K562 (cell line): ENCODE data around the gene ALCAM. TPM values are rescaled to one million over a fixed set of nuclear protein-coding genes. Genes with fewer than 3 reads are reported as not detected.

Source experiments
- ATAC-seq: fragments of 200-7000 bp; cut with Tn5 transposase; 3 replicates; pipeline ENCODE4 v1.9.1; 2020; ENCODE audit warnings: moderate library complexity
- BruUV-seq: library from RNA; stranded (reverse); fragments of 400-500 nt; replicated peaks from 2 replicates; lab custom pipeline; 2021; lab: Mats Ljungman, UMichigan
- CTCF ChIA-PET: fragments of 300-600 bp; formaldehyde crosslinking; extraction: SDS; loops from one replicate; lab custom pipeline; 2021; ENCODE audit warnings: low intra/inter-chr PET ratio; lab: Yijun Ruan, JAX
- POLR2A ChIA-PET: fragments of 300-600, 350-650 bp; sonication (Branson Sonifier 250); formaldehyde crosslinking; extraction: SDS; loops from one replicate; lab custom pipeline; 2021; ENCODE audit warnings: antibody characterized with exemption, inconsistent platforms; lab: Yijun Ruan, JAX
- DNase-seq, 4 experiments: peaks; one replicate each; pipeline versions ENCODE4 v3.0.0 to v3.0.0-alpha.2; 2011 to 2018; ENCODE audit warnings: low spot score in 3 of 4, mixed read lengths in 3 of 4; ENCODE audit errors: extremely low read depth in 1 of 4
- FAIRE-seq: peaks from 2 replicates; lab custom pipeline; 2011; peaks lifted over from hg19 to GRCh38; lab: Jason Lieb, UNC
- H2AFZ ChIP-seq: 2 replicates; pipeline ENCODE4 v1.6.0; 2011; ENCODE audit warnings: low read depth, low read length, control low read depth, inconsistent platforms
- H3K27ac ChIP-seq: fragments of 200-600 bp; 3 replicates; pipeline ENCODE4 v1.8.0; 2011; ENCODE audit warnings: low read depth, mild to moderate bottlenecking, control low read depth, inconsistent platforms, low read length, moderate library complexity, mixed read lengths; ENCODE audit errors: extremely low read depth
- H3K27me3 ChIP-seq, 2 experiments: fragments of 300-600 bp in 1 of 2; 2 replicates in 1 of 2; 3 replicates in 1 of 2; pipeline versions ENCODE4 v1.6.0 to v1.8.0; 2011; ENCODE audit warnings: inconsistent platforms in 2 of 2, low read length in 2 of 2, mild to moderate bottlenecking in 1 of 2, mixed read lengths in 1 of 2, moderate library complexity in 1 of 2; ENCODE audit not compliant: control insufficient read depth in 2 of 2, insufficient read depth in 2 of 2
- H3K36me3 ChIP-seq: fragments of 300-600 bp; 3 replicates; pipeline ENCODE4 v1.8.0; 2011; ENCODE audit warnings: mild to moderate bottlenecking, low read length, inconsistent platforms; ENCODE audit not compliant: control insufficient read depth, insufficient read depth
- H3K4me1 ChIP-seq, 2 experiments: fragments of 200-600 bp in 1 of 2; replicated peaks in 1 of 2; 2 replicates in 1 of 2; 3 replicates in 1 of 2; pipeline versions ENCODE4 v1.5.1 to v1.8.0; 2011; ENCODE audit warnings: inconsistent platforms in 2 of 2, low read length in 2 of 2, mild to moderate bottlenecking in 1 of 2, mixed read lengths in 1 of 2, moderate library complexity in 1 of 2; ENCODE audit not compliant: control insufficient read depth in 2 of 2, insufficient read depth in 2 of 2
- H3K4me2 ChIP-seq: 2 replicates; pipeline ENCODE4 v1.6.1; 2011; ENCODE audit warnings: low read length, control low read depth, inconsistent platforms, mixed read lengths; ENCODE audit not compliant: insufficient read depth
- H3K4me3 ChIP-seq: fragments of 200-600 bp; sonication (generic), shearing (Covaris generic); 2 replicates; pipeline ENCODE4 v1.5.1; 2016; ENCODE audit warnings: control low read depth, inconsistent platforms
- H3K79me2 ChIP-seq: fragments of 200-600 bp; 3 replicates; pipeline ENCODE4 v1.8.0; 2011; ENCODE audit warnings: low read length, inconsistent platforms; ENCODE audit not compliant: control insufficient read depth, insufficient read depth
- H3K9ac ChIP-seq, 2 experiments: 2 replicates each; pipeline versions ENCODE4 v1.6.0 to v1.6.1; 2011; ENCODE audit warnings: low read depth in 2 of 2, low read length in 2 of 2, control low read depth in 1 of 2, inconsistent platforms in 1 of 2, mild to moderate bottlenecking in 1 of 2, mixed read lengths in 1 of 2; ENCODE audit not compliant: insufficient read depth in 1 of 2
- H3K9me1 ChIP-seq: one replicate; pipeline ENCODE4 v1.6.0; 2011; ENCODE audit warnings: inconsistent platforms, mild to moderate bottlenecking, low read length, moderate library complexity; ENCODE audit not compliant: control insufficient read depth, insufficient read depth
- H3K9me3 ChIP-seq: replicated peaks from 2 replicates; pipeline ENCODE4 v1.5.1; 2011; ENCODE audit warnings: low read depth, low read length, inconsistent platforms; ENCODE audit not compliant: control insufficient read depth, insufficient read depth
- H4K20me1 ChIP-seq: replicated peaks from 2 replicates; pipeline ENCODE4 v1.6.1; 2011; ENCODE audit warnings: low read length, inconsistent platforms, mixed read lengths; ENCODE audit not compliant: control insufficient read depth, insufficient read depth
- CAMTA2 ChIP-seq: fragments of 250-450 bp; sonication (Bioruptor Pico); conservative IDR thresholded peaks from 2 replicates; pipeline ENCODE4 v1.5.1; 2022
- CCNT2 ChIP-seq: IDR thresholded peaks from 2 replicates; pipeline ENCODE4 v1.6.1; 2011; ENCODE audit warnings: borderline replicate concordance, low read depth, mild to moderate bottlenecking, moderate library complexity, mixed read lengths, low read length; ENCODE audit not compliant: insufficient read length; ENCODE audit errors: extremely low read depth
- CHD1 ChIP-seq: fragments of 200-600 bp; sonication (generic); IDR thresholded peaks from one replicate; pipeline ENCODE4 v1.6.1; 2012; ENCODE audit warnings: mild to moderate bottlenecking, moderate library complexity, low read length, inconsistent platforms
- EP300 ChIP-seq: IDR thresholded peaks from 2 replicates; pipeline ENCODE4 v1.6.1; 2012; ENCODE audit warnings: low read length, improper control_type of control experiment
- FOXJ2 ChIP-seq: fragments of 200-800 bp; sonication (Bioruptor generic); IDR thresholded peaks from 2 replicates; pipeline ENCODE4 v1.6.1; 2016; ENCODE audit warnings: missing genetic modification characterization, missing compliant biosample characterization
- GATAD2B ChIP-seq: fragments of 450-650 bp; IDR thresholded peaks from 2 replicates; pipeline ENCODE4 v1.6.1; 2017; ENCODE audit warnings: mild to moderate bottlenecking, borderline replicate concordance
- GTF2E2 ChIP-seq: fragments of 200-800 bp; sonication (Bioruptor generic); IDR thresholded peaks from 2 replicates; pipeline ENCODE4 v1.6.1; 2016; ENCODE audit warnings: missing genetic modification characterization, missing compliant biosample characterization
- HNRNPL ChIP-seq: fragments of 200-400 bp; formaldehyde crosslinking; IDR thresholded peaks from 2 replicates; pipeline ENCODE4 v1.6.1; 2017; ENCODE audit warnings: low read depth, mild to moderate bottlenecking, low read length
- ILF3 ChIP-seq: fragments of 450-650 bp; IDR thresholded peaks from 2 replicates; pipeline ENCODE4 v1.6.1; 2018; ENCODE audit warnings: antibody characterized with exemption, mild to moderate bottlenecking, moderate library complexity, borderline replicate concordance
- ILK ChIP-seq: fragments of 450-650 bp; IDR thresholded peaks from 2 replicates; pipeline ENCODE4 v1.6.1; 2016; ENCODE audit warnings: missing genetic modification characterization, low read depth, mild to moderate bottlenecking, missing compliant biosample characterization, moderate library complexity, borderline replicate concordance
- KLF6 ChIP-seq: fragments of 250-450 bp; sonication (Bioruptor Pico); IDR thresholded peaks from 2 replicates; pipeline ENCODE4 v1.4.0; 2020; ENCODE audit warnings: mild to moderate bottlenecking, moderate library complexity, borderline replicate concordance
- MCM2 ChIP-seq: fragments of 450-650 bp; IDR thresholded peaks from 2 replicates; pipeline ENCODE4 v1.6.1; 2017; ENCODE audit warnings: low read depth, mild to moderate bottlenecking
- NR2C2 ChIP-seq, 2 experiments: fragments of 200-800 bp in 1 of 2; sonication (Bioruptor generic) in 1 of 2; sonication (generic) in 1 of 2; formaldehyde crosslinking in 1 of 2; IDR thresholded peaks; 2 replicates each; pipeline versions ENCODE4 v1.6.1 to v1.8.0; 2016 to 2022; ENCODE audit warnings: mild to moderate bottlenecking in 1 of 2, missing compliant biosample characterization in 1 of 2, missing genetic modification characterization in 1 of 2, missing genetic modification reagents in 1 of 2
- PCBP2 ChIP-seq: fragments of 200-400 bp; formaldehyde crosslinking; IDR thresholded peaks from 2 replicates; pipeline ENCODE4 v1.6.1; 2018; ENCODE audit warnings: low read length, low read depth, mild to moderate bottlenecking, moderate library complexity; ENCODE audit not compliant: poor library complexity, severe bottlenecking
- RBM25 ChIP-seq: fragments of 200-400 bp; formaldehyde crosslinking; IDR thresholded peaks from 2 replicates; pipeline ENCODE4 v1.6.1; 2018; ENCODE audit warnings: low read length, low read depth, moderate library complexity; ENCODE audit not compliant: severe bottlenecking
- SMARCE1 ChIP-seq: fragments of 450-650 bp; IDR thresholded peaks from 2 replicates; pipeline ENCODE4 v1.7.1; 2016; ENCODE audit warnings: mild to moderate bottlenecking
- SUPT5H ChIP-seq: fragments of 450-650 bp; IDR thresholded peaks from 2 replicates; pipeline ENCODE4 v1.6.1; 2016
- TBP ChIP-seq: optimal IDR thresholded peaks from 2 replicates; pipeline ENCODE3; 2011; ENCODE audit warnings: low read depth, low read length, improper control_type of control experiment
- ZNF134 ChIP-seq: fragments of 250-450 bp; sonication (Bioruptor Pico); conservative IDR thresholded peaks from 2 replicates; pipeline ENCODE4 v1.4.0; 2020
- ZNF445 ChIP-seq: fragments of 250-450 bp; sonication (Bioruptor Pico); IDR thresholded peaks from 2 replicates; pipeline ENCODE4 v1.4.0; 2020; ENCODE audit warnings: low read depth, mild to moderate bottlenecking, moderate library complexity
- WGBS: fragments of 100-300 bp; shearing (Covaris generic); methylation state at CpG from one replicate; pipeline ENCODE4 v1.1.6; 2016; ENCODE audit warnings: low coverage, mixed read lengths; ENCODE audit not compliant: insufficient coverage; ENCODE audit errors: missing lambda C conversion rate; 5-methylcytosine and 5-hydroxymethylcytosine counted together
- in situ Hi-C: fragments of 300-500 bp; cut with MboI; formaldehyde crosslinking; loops from 4 replicates; pipeline ENCODE4 v1.15.0; 2018; ENCODE audit warnings: inconsistent platforms, mixed read lengths
- intact Hi-C: fragments of 100-400 bp; cut with micrococcal nuclease; formaldehyde crosslinking; loops from 2 replicates; pipeline ENCODE4 v1.14.2; 2022
- polyA plus RNA-seq, 8 experiments: library from polyadenylated mRNA; depleted of rRNA in 4 of 8; stranded (reverse) in 5 of 8; unstranded in 3 of 8; fragments of >200 nt; fragmentation: Nextera tagmentation in 2 of 8; fragmentation: Illumina TruSeq in 1 of 8; extraction: Ambion mirVana in 2 of 8; extraction: Trizol in 1 of 8; gene quantifications; 2 replicates each; pipeline versions ENCODE4 v1.2.1 to v1.2.3, GENCODE V29; 2011 to 2014; ENCODE audit warnings: inconsistent platforms in 1 of 8, missing spikeins in 1 of 8
- total RNA-seq, 7 experiments: library from RNA; depleted of rRNA in 6 of 7; stranded (reverse); fragments of >200 nt in 6 of 7; fragmentation: Illumina TruSeq in 2 of 7; extraction: Trizol in 2 of 7; gene quantifications; 2 replicates each; pipeline versions ENCODE4 v1.2.1 to v1.2.3, GENCODE V29; 2011 to 2021; ENCODE audit warnings: low replicate concordance in 1 of 7

Gene ALCAM
- total and polyA plus RNA-seq, 9 of the 15 experiments (the other 6 are each of a cell fraction or from before 2014, with no cell fraction given) = 0.03 to 0.98 (median 0.14) TPM; not detected in 1

- CTCF ChIA-PET = no interaction called here
- no peak for TF ChIP-seq SMARCE1
- TF ChIP-seq SUPT5H = no peak
- no peak for TF ChIP-seq EP300
- TF ChIP-seq, all 486 proteins: peak for 0
- FAIRE-seq = no peak
- no peaks in the 10 kb centered on the region for H3K9me1 ChIP-seq
- H3K4me1 ChIP-seq = no peaks in the 10 kb centered on the region
- H4K20me1 ChIP-seq = no peaks in the 10 kb centered on the region
- in situ Hi-C loops (no loop called here), intact Hi-C loops (no loop called here)
- WGBS = 0% methylated on average over 2 of the region's 4 CpGs
- POLR2A ChIA-PET = no interaction called here
- H3K36me3 ChIP-seq = no peaks in the 10 kb centered on the region
- no peaks in the 10 kb centered on the region for H3K27me3 ChIP-seq
- H3K79me2 ChIP-seq = no peaks in the 10 kb centered on the region
- H3K4me2 ChIP-seq = no peak overlapping the region
- ATAC-seq = no peak
- no peak overlapping the region for H2AFZ ChIP-seq
- BruUV-seq = no TSS peak
- no peak for DNase-seq
- no peak overlapping the region for H3K4me3 ChIP-seq
- H3K9me3 ChIP-seq = no peaks in the 10 kb centered on the region
- H3K27ac ChIP-seq = no peak overlapping the region
- H3K9ac ChIP-seq = no peak overlapping the region
Measured at GRCh38 chr3:105401254-105401653, 34.5 kb downstream of the ALCAM start.

DNA sequence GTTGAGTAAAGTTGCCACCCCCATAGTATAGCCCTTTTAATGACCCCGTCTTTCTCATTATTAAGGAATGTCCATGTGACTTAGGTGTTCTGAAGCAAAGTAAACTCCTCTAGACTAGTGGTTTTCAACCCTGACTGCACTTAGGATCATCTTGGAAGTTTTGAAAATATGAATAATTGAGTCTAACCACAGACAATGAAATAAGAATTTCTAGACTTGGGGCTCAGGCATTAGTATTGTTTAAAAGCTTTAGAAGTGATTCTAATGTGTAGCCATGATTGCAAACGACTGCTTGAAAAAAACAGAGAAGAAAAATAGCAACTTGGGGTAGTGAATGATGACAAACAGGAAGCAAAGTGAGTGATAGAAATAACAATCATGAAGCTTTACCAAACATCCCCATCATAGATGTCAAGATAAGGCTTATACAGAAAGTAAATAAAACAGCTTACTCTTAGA is 35.0 kb downstream of the ALCAM start:
- ATAC-seq (no peak), FAIRE-seq (no peak), DNase-seq (no peak)
- no TSS peak for BruUV-seq
- no peaks in the 10 kb centered on the region for H3K9me3 ChIP-seq
- no peaks in the 10 kb centered on the region for H3K27me3 ChIP-seq
- no peak overlapping the region for H3K4me2 ChIP-seq
- intact Hi-C loops (no loop called here), in situ Hi-C loops (no loop called here)
- no peaks in the 10 kb centered on the region for H3K4me1 ChIP-seq
- no peaks in the 10 kb centered on the region for H3K9me1 ChIP-seq
- H4K20me1 ChIP-seq = no peaks in the 10 kb centered on the region
- no peak overlapping the region for H2AFZ ChIP-seq
- no peak overlapping the region for H3K9ac ChIP-seq
- no peaks in the 10 kb centered on the region for H3K79me2 ChIP-seq
- H3K36me3 ChIP-seq = no peaks in the 10 kb centered on the region
- no peak overlapping the region for H3K4me3 ChIP-seq
- ChIA-PET POLR2A (no interaction called here), CTCF (no interaction called here)
- WGBS = 0% methylated on average over 2 of the region's 2 CpGs
- H3K27ac ChIP-seq = no peak overlapping the region
- TF ChIP-seq CAMTA2 (CRISPR knock-in tag) (no peak), NR2C2 (CRISPR knock-in tag; IDR thresholded peaks at IDR 0.05) (no peak), NR2C2 (tag; IDR thresholded peaks at IDR 0.05) (no peak), FOXJ2 (no peak), TBP (no peak), KLF6 (CRISPR knock-in tag) (no peak), ZNF134 (CRISPR knock-in tag) (no peak), CCNT2 (no peak), GATAD2B (no peak), ILF3 (no peak), GTF2E2 (tag) (no peak), MCM2 (no peak), ILK (tag) (no peak), CHD1 (no peak), HNRNPL (no peak), ZNF445 (CRISPR knock-in tag) (no peak), RBM25 (no peak), PCBP2 (no peak)
